HG03571 (cell line): ENCODE results near the gene KIF19.

Experiments
- ATAC-seq: cut with Tn5 transposase; IDR thresholded peaks from one replicate; pipeline ENCODE4 v1.9.1; 2021; ENCODE audit not compliant: unreplicated experiment

Gene KIF19

DNA sequence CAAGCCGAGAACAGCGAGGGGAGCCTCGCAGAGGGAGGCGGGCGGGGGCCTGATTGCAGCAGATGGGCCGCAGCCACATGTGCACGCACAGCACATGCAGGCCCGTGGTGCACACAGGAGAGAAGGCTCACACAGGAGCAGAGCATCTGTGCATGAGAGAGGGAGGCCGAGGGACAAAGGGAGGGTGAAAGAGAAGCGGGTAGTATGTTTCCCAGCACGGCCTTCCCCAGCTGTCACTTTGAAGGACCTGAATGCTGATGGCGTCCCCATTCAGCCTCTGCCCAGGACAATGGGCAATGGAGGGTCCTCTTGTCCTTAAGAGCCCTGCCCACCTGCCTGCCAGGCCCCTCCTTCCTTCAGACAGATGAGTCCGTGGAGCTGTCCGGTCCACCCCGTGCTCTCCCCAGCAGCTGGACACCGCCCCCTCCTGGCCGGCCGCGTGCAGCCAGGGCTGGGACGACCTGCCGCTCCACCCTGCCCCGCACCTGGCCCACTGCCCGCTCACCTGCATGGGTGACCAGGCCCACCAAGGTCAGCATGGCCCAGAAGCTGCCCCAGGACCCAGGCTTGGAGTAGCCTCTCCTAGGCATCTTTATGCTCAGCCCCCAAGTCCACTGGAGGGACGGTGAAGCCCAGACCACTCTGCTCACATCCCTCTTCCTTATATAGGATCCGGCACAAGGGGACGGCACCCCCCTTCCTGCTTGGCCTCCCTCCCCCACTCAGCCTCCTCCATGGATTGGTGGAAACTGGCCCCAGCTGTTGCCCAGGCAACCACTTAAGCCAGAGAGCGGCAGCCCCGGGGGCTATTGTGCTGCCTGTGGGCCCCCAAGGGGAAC is 35.4 kb downstream of the KIF19 start, which contains the start of gene BTBD17:
TSS of gene BTBD17 (minus strand) at position 639 of the 839 bp plus-strand sequence. CDS start at position 590, 49 bp downstream.
- ATAC-seq, result no peak

DNA sequence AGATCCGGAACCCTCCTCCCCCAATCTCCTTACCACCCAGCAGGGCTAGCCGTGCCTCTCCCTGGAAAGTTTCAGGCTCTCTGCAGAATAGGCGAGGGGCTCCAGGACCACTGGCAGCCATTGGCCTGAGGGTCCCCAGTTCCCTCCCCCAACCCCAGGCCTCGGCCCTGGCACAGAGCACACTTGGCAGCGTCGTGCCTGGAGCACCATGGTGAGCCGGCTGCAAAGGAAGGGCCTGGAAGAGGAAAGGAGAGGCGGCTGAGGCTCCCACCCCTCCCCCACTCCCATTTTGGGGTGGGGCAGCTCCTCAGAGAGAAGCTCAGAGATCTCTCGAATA is 36.0 kb downstream of the KIF19 start:
- no peak for ATAC-seq

DNA sequence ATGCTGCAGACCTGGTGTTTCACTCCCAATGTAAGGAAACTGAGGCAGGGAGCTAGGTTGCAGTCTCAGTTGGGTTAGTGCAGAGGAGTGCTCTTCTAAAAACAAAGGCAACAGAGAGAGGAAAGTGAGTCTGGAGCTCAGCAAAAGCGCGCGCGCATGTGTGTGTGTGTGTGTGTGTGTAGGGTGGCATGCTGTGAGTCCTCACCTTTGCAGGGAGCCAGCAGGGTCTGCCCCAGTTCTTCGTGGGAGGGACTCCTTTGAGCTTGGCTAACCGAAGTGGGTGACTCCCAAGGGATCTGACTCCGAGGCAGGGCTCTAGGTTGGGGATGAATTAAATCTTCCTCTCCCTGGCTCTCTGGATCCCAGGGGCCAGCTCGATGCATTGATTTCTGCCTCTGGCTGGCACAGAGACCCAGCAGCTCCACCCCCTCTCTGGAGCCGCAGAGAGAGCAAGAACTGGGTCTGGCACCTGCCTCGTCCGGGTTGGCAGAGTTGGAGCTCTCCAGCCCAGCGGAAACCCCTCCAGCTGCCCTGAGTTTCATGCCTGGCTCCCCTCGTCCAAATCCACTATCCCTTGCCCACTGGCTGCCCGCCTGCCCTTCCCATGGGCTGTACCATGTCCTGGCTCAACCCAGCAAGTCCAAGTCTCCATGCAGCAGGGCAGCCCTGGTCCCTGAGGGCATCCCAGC is 36.9 kb downstream of the KIF19 start:
- no peak for ATAC-seq

DNA sequence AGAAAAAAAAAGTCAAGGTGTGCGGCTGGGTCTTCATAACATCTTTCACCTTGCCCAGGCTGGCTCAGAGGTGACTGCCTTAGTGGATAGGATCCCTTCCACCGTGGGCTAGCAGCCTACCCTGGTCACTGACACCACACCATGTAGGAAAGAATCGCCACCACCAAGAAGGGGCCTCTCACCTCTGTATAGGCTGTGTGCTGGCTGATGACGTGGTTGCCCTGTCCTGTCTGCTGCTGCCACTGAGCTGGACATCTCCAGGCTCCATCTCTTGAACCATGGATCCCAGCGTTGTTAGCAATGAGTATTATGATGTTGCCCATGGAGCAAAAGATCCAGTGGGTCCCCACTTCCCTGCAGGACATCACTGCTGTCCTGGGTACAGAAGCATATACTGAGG is 41.2 kb downstream of the KIF19 start, which contains the start of gene GPR142:
TSS of gene GPR142 (plus strand) at position 301 of the 400 bp plus-strand sequence. CDS start 2,035 bp downstream, outside the sequence.
- no peak for ATAC-seq

DNA sequence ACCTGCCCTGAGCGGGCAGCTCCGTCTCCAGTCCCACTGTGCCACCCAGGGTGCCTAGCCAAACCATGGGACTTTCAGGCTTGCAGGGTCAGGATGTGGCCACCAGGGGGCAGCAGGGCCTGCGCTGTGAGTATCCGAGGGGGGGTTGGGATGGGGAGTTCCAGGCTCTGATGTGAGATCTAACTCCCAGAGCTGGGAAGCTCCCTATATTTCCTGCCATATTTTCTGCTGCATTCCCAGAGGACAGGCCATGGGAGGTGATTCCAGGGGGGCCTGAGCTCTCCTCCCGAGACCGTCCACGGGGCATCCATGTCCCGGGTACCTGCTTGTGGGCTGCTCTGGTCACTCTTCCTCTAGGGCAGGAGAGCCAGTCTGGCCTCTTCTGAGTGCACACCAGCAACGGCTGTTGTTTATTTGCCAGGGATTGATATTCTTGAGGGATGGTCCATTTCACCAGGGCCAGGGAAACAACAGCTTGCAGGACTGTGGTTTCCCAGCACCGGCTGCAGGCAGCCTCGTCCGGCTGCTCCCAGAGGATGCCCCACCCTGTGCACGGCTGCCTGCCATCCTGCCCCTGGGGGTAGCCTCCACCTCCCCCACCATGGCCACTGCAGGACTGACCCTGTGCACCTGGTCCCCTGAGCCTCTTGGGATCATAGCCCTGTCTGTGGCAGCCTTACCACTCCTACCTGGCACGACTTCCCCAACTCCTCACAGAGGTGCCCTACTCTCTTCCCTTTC is 42.5 kb downstream of the KIF19 start:
- ATAC-seq, result no peak

DNA sequence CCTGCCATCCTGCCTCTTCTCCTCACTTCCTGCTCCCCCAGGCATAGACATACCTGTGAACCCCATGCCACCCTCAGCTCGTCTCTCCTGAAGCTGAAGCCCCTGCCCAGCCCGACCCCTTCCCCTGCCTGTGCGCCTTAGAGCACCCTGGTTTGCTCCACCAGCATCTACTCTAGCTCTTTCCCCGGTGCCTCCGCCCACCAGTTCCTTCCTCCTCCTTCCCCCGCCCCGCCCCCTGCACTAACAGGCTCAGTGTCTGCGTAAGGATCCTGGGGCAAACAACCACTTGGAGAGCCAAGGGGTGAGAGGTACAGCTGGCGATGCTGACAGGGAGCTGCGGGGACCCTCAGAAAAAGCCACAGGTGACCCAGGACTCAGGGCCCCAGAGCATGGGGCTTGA is 43.2 kb downstream of the KIF19 start:
- no peak for ATAC-seq

- ATAC-seq, result no peak
These were observed 43.9 kb downstream of the KIF19 start for GRCh38 chr17:74369665-74370490.

DNA sequence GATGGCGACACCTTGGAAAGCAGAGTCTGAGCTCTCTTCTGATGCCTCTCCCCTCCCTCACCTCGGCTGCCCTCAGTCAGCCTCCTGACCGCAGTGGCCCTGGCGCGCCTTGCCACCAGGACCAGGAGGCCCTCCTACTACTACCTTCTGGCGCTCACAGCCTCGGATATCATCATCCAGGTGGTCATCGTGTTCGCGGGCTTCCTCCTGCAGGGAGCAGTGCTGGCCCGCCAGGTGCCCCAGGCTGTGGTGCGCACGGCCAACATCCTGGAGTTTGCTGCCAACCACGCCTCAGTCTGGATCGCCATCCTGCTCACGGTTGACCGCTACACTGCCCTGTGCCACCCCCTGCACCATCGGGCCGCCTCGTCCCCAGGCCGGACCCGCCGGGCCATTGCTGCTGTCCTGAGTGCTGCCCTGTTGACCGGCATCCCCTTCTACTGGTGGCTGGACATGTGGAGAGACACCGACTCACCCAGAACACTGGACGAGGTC is 45.7 kb downstream of the KIF19 start:
- ATAC-seq, result no peak

- no peak for ATAC-seq
These were observed 46.4 kb downstream of the KIF19 start for GRCh38 chr17:74372426-74372825.

DNA sequence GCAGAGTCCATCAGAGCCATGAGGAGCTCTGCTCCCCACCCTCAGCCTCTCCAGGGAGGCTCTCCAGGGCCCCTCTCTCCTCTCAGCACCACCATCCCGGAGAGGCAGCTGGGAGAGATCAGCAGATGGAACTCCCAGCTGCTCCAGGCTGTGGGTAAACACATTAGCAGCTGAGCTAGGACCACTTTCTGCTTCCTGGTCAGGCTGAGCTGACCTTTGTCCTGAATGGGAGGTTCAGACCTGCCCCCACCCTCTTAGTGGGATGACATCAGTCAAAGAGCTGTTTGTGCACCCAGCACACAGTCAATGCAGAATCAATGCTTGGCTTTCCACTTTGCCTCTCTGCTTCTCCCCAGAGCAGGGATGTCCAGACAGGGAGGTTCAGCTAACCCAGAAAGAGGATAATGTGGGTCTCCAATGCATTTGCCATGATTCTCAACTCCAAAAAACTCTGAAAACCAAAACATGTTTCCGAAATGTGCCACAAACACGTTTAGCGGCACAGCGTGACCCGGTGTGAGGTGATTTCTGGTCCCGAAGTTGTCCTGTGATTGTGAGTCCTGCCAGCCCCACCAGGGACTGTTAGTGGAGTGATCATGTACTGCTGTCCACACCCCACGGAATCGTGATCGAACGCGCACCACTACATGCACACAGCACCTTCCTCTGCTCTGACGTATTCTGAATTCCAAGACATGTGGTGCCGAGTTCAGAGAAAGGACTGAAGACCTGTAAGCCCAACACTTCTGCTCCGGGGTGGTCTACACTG is 48.0 kb downstream of the KIF19 start:
- ATAC-seq, result no peak

- no peak for ATAC-seq
These were observed 48.8 kb downstream of the KIF19 start for GRCh38 chr17:74374858-74375257.

- ATAC-seq, result no peak
These were observed 53.6 kb downstream of the KIF19 start for GRCh38 chr17:74379495-74380085.

GRCh38 chr17:74380086-74380958 is 54.3 kb downstream of the KIF19 start:
- ATAC-seq, result no peak

DNA sequence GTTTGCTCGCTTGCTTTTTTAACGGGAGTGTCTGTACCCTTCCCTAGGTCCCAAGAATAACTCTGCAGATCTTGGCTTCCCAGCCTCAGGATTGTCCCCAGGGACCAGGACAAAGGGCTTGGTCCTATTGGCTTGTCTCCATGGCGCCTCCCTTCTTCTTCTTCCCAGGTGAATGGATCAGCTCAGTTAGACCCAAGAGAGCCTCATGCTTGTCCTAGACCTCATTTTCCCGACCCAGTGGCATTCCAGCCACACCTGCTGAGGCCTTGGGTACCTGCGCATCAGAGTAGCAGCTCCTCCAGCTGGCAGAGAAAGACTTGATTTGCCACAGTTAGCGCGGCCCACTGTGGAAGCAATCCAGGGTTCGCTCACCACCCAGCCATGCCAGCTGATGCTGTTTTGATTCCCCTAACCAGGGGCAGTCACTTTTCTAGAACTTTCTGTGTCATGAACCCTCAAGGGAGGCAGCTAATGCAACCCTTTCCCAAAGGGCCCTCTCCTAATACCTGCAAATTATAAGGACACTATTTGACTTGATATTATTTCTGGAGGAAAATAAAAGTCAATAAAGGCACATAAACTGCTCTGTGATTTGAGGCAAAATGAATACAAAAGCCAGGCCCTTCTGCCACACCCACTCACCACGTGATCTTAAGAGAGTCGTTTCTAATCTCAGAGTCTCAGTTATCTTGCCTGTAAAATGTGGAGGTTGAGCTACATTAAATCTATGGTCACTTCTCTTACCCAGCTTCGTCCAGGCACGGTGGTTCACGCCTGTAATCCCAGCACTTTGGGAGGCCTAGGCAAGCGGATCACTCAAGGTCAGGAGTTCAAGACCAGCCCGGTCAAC is 55.2 kb downstream of the KIF19 start:
- ATAC-seq, result no peak

DNA sequence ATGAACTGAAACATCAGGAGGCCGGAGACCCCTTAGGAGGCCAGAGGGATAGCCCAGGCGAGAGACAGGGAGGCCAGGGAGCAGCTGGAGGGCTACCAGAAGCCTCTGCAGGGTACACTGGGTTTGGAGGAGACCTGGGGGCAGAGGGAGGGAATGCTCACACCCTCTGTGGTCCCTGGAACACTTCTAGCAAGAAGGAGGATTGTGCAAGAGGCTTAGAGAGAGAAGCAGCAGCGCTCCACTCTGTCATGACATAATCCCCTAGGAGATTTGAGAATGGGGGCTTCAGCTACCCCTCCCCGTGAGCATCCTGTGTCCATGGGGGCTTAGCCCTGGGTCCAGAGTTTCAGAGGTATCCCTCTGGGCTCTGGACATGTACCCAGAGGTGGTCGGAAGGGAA is 57.1 kb downstream of the KIF19 start:
- no peak for ATAC-seq

GRCh38 chr17:74385201-74385600 is 59.2 kb downstream of the KIF19 start:
- ATAC-seq, result no peak

- ATAC-seq, result no peak
These were observed 60.4 kb downstream of the KIF19 start for GRCh38 chr17:74386386-74386785.
